HG03442 (cell line): ENCODE data around the gene LRRC14B.

ENCODE experiments used
- ATAC-seq: cut with Tn5 transposase; IDR thresholded peaks from one replicate; pipeline ENCODE4 v1.9.1; 2021; ENCODE audit warnings: mild to moderate bottlenecking, moderate library complexity; ENCODE audit not compliant: unreplicated experiment

Gene LRRC14B

DNA sequence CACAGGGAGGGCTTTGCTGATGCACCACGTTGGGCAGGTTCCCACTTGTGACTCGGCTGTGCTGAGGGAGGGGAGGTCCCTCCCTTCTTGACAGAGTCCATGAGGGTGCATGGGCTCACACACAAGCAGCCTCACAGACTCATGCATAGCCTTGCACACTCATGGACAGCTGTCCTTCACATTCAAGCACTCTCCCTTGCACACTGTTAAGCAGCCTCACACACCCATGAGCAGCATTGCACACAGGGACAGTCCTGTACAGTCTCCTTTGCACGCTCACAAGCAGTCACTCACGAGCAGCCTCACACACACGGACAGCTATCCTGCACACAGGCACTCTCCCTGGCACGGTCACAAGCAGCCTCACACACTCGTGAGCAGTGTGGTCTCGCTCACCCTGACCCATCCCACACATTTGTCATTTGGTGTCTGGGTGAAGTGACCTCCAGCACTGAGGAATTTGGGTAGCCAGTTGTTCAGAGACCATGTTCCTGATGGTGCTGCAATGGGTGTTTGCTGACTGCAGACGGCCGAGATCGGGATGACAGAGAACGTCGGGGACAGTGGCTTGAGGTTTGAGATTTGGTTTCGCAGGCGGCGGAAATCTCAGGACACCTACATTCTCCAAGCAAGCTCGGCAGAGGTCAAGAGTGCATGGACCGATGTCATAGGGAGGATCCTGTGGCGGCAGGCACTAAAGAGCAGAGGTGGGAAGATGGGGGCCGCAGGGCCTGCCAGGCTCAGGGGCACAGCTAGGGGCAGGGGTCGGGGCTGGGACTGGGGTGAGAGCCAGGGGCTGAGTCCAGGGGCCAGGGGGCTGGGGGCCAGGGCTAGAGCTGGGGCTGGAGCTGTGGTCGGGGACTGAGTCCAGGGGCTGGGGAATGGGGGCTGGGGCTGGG lies 17.7 kb upstream of the LRRC14B start:
- no peak for ATAC-seq

DNA sequence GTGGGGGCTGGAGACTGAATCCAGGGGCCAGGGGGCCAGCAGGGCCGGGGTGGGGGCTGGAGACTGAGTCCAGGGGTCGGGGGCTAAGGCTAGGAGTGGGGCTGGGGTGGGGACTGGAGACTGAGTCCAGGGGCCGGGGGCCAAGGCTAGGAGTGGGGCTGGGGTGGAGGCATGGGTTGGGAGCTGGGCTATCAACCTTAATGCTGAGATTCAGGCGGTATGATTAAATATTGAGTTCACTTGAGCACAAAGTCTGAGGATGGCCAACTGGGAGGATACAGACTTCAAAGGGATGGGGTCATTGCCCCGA lies 17.0 kb upstream of the LRRC14B start:
- no peak for ATAC-seq

DNA sequence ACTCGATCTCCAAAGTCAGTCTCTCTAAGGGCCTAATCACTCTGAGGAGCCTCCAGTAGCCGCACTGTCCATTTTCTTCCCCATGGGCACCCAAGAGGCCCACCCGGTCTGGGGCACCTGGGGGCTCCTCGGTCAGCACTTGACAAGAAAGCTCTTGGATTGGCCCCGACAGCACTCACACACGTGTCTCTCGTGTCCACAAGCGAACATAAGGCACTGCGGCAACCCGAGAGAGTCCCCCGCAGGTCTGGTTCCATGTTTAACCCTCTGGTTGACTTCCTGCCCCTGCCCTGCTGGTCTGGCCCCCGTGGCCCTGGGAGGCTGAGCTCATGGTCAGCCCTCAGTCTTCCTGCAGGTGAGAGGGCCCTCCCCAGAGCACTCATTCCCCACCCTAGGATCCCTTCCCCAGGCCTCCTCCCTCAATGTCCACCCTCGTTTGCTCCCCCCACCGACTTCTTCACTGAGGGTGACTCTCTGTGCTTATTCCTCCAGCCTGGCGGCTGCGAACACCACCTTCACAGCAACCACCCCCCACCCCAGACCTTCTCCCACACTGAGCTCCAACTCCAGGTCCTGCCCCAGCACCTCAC lies 16.3 kb upstream of the LRRC14B start:
- no peak for ATAC-seq

DNA sequence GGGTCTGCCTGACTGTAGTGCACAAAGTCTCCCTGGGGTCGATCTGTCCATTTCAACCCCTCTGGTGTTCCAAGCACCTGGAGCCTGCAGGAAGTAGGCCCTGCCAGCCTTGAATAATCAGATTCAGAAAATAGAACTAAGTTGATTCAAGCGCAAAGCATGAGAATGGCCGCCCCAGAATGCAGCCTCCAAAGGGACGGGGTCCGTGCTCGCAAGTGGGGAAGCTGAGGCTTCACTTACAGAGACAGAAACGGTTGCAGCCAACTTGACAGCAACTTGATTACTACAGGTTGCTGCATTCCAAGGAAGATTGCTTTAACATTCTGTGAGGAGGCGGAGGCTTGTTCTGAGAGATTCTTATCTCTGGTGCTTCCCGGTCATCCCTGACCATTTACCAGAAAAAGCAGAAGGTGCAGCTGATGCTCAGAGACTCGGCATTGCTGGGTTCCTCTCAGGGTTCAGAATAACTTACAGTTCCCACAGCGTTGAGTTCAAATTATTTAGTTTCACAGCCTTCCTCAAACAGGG lies 14.9 kb upstream of the LRRC14B start:
- ATAC-seq = no peak

DNA sequence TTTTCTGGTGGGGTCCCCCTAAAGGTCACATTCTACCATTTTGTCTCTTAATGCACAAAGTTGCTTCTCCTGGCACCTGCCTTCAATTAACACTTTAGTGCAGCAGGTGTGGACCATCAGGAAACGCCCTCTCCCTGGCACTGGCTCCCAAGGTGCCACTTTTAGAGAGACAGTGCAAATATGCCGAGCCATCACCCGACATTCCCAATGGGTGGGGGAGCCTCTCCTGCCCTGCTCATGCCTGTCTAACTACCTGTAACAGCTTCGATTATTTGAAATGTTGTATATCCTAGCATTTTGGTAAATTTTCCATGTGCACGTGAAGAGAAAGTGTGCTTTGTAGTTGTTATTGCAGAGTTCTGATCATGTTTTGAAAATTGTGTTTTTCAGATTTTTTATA lies 13.2 kb upstream of the LRRC14B start:
- ATAC-seq = no peak

DNA sequence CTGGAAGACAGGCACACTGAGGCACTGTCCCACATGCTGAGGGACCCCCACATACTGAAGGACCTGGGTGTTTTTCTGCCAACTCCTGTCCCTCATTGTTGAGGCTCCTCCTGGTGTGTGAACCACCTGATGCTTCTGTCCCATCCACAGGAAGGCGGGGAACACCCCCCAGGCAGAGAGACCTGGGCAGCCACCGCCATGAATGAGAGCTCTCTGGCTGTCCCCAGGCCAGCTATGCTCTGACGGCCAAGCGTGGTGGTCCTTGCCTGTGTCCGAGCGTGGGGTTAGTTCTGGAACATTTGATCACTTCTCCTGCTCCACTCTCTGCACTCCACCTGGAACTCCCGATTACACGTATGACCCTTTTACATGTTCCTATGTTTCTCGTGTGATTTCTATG lies 11.9 kb upstream of the LRRC14B start:
- ATAC-seq = no peak

DNA sequence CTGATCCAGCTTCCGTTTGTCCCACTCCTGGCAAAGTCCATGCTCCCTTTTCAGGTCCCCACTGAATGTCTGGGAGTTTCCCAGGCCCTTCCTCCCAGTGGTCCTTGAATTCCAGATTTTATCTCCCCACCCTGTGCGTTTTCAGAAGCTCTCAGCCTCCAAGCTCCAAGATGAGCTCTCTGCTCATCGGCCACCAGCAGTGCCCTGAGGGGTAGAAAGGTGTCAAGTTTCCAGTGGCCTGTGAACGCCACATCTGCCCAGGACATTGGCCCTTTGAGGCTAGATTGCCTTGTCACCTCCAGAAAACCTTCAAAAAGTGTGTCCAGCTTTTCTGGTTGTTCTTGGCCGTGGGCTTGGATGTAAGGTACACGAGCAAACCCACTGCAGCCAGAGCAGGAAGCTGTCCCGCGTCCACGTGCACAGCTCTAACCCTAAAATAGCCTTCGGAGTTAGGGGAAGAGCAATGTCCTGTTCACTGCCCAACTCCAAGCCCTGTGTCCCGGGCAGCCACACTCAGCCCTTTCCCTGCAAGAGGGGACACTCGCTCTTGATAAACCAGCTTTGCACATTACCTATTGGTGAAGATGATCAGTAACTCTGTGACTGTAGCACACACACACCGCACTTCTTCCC lies 10.9 kb upstream of the LRRC14B start:
- ATAC-seq = no peak

DNA sequence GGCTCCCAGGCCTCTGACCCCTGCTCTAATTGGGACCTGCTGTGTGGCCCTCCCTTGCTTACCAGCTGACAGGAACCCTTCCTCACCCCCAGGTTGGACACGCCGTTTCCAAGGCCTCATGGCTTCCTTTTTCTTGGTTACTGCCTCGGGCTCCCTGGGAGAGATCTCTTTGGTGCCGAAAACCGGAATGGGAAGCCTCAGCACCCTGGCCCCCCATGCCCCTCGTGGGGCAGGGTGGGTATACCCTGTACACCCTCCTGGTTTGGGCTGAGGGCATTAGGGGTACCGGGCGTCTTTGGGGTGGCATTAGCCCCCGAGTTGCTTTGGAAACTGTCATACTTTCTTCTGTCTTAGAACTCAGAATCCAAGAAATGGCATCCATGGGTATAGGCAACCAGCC lies 10.1 kb upstream of the LRRC14B start:
- ATAC-seq = no peak

DNA sequence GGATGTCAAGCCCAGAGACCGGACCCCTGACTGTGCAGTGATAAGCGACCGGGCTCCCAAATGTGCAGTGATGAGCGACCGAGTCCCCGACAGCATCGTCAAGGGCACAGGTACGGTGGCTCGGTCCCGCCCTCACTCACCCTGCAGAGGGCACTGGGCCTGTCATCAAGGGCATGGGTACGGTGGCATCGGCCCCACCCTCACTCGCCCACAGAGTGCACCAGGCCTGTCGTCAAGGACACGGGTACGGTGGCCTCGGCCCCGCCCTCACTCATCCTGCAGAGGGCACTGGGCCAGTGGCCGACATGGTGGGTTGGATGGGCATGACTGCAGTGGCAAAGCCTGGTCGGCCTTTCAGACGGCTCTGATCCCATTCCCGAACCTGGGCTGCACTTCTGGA lies 9.7 kb upstream of the LRRC14B start:
- ATAC-seq = no peak

DNA sequence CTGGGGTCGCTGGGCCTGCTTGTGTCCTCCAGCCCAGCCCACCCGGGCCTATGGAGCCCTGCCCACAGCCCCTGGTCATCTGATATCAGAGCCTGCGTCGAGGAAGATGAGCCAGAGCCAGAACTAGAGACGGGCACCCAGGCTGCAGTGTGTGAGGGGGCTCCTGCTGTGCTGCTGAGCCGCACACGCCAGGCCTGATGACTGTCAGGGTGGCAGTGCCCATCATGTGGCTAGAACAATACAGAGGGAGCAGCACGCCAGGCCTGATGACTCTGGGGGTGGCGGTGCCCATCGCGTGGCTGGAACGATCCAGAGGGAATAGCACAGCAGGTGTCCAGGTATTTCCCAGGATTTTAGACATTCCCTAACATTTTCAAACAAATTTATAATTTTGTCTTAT lies 9.2 kb upstream of the LRRC14B start:
- no peak for ATAC-seq

DNA sequence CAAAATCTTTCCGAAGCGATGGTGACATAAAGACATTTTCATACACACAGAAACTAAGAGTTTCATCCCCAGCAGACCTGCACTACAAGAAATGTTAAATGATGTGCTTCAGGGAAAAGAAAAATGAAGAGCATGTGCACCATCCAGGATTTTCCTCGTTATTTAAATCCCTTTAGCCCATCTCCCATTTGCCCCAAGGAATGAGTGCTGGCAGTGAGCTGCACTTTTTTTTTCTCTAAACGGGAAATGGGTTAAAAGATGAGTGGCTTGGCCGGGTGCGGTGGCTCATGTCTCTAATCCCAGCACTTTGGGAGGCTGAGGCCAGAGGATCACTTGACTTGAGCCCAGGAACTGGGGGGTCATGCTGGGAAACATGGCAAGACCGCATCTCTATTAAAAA lies 6.8 kb upstream of the LRRC14B start:
- ATAC-seq = no peak

DNA sequence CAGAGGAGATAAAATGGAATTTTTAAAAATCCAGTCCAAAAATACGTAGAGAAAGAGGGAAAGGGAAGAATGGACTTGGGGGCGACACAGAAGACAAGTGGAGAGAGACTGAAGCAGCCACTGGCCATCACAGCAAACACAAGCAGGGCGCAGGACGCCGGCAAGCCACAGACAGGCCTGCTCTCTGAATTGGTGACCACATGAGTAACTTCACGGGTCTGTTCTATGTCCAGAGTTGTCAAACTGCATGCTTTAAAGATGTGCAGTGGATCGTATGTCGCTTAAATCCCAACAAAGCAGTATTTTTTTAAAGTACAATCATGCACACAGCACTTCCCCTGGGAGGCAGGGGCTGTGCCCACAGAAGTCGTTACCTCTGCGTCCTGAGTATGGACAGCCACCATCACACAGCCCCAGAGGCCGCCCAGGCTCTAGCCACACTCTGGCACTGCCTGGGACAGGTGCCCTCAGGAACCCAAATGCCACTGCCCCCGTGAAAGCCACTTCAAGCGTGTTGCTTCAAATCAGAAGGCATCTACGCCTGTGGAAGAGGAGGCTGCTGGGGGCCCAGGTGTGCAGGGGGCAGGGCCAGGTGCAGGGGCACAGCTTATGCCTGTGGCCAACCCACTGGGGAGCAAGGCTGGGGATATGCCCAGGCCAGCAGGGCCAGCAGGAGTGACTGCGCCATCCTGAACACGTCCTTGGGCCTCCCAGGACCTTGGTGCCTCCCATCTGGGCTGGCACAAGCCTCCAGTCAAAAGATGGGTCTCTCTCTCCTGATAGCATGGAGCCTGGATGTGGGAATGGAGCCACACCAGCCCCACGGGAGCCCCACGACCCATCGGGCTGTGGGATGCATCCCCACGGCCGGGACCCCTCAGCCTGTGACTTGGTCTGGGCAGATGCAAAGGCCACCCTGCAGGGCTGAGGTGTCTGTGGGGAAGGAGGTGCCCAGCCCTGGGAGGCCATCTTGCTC lies 5.9 kb upstream of the LRRC14B start:
- no peak for ATAC-seq

DNA sequence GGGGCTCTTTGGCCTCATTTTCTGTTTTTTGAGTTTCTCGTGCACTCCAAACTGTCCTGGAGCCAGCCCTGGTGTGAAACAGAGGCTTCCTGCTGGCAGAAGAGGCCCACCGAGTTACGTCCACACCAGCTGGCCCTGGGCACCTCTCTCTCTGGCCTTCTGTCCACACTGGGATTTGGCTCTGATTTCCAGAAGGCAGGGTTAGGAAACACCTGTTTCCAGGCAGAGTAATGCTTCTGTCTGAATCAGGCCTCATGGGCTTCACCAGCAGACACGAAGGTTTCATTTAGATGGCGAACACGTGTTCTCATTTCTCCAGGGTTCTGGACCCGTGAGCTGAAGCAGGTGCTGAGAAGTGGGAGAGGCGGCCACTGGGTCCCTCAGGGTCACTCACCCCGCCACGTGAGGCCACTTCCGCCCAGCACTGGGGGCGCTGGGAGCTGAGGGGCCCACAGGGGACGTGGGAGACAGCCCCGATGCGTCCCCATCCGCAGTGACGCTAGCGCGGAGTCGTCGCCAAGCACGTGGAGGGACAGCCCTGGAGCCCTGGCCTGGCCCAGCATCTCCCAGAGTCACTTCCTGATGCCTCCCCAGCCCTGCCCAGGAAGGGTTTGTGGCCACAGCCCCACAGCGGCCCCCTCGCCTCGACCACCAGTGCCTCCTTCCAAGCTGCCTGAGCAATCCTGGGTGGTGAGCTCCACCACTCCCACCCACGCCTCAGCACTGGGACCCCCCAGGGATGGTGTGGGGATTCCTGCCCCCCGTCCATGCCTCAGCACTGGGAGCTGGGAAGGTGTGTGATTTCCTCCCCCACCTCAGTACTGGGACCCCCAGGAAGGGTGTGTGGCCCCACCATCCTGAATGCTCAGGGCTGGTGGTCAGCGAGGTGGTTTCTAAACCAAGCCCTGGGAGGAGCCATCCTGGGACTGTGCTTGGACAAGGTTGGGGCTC lies 4.9 kb upstream of the LRRC14B start:
- ATAC-seq = no peak

DNA sequence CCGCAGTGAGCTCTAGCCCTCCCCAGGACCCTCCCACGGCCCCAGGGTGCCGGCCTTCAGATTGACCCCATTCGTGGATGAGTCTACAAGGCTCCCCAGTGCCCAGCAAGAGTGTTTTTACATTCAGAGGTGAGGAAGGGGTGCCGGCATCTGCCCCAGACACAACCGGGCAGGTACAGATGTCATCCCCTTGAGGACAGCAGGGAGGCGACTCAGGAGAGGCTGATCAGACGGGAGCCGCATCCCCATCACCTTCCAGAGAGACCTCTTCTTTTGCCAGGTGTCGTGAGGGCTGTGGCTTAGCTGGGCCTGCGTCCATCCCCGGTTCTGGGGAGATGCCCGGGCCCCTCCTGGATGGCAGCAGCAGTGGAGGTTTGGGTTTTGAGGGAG lies 4.3 kb upstream of the LRRC14B start:
- ATAC-seq = no peak

DNA sequence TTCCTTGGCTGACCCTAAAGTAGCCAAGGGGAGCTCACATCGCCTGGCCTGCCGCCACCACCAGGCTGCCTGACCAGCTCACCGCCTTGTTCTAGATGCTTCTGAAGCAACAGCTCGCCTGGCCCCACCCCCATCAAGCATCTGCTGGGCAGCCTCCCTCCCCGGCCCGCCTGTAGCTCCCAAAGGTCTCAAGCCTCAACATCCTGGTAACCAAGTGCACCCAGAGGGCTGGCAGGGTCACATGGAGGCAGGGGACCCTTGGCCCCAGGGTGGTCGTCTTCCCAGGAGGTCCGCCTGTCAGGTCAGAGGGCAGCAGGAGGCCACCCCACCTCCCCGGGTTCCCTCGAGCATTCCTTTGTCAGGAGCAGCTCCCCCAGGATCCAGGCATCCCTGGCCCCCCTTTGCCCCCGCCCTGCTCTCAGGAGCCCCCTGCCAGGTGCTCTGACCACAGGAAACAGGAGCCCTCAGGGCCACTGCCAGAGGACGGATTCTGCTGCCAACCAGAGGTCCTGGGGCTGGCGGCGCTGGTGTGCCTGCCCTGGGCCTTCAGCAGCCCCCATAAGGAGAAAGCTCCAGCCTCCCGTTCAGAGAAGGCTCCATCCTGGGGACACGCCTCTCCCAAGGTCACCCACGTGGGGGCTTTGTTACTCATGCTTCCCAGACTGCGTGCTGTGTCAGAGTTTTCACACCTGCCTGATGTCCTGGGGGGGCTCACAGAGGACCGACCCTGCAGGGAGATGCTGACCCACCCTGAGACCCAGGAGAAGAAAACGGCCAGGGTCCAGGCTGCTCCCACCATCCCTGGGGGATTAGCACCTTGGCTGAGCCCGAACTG lies 3.5 kb upstream of the LRRC14B start:
- ATAC-seq = no peak

DNA sequence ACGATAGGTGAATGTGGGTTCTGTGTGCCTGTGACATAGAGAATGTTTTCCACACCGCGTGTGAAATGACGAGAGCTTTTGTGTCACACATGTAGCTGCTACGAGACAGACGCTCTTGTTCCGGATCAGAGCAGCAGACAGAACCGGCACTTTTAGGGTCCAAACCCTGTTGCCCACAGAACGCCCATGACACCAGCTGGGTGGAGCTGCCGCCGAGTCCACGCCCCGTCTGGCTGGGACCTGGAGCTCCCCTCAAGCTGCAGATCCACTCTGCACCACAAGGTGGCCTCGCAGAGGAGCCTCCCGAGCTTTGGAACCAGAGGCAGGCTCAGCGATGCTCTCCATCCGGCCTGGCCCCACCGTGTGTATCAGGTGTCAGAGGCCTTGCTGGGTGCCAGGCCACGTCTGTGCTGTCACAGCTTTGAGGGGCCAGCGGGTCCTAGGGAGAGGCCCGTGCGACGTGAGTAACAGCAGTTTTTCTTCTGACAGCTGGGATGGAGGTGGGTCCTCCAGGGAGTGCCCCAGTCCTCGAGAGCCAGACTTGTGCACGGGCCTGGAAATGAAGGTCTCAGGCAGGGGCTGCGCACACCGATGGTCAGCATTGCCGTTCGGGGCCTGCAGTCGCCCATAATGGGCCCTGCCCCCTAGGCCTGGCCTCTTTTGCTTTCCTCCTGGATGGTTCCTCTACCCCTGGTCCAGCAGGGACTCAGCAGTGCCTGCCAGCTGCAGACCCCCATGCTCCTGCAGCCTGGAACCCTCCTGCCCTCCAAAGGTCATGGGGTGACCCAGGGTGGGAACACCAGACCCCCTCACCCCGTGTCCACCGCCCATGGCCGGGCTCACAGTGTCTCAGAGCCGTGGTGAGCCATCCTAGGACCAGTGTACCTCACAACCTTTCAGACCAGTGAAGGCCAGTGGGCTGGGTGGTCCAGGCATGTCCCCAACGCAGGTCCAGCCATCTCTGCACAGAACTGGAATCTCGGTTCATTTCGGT lies 2.5 kb upstream of the LRRC14B start:
- peak; percentile 82 for ATAC-seq

DNA sequence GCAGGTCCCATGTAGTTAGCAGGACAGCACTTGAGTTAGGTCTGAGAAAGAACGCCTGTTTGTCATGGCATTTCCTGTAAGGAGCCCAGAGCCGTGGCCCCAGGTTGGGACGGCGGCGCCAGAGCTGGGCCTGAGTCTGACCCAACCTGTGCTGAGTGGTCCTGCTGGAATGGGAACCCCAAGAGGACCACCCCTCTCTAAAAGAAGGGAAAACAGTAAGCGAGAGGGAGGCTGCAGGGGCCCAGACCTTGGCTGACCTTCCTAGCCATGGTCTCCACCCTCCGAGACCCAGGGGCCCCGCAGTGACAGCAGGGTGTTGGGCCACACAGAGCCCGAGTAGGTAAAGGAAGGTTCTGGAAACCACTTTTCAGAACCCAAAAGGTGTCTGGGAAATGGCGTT lies 1.8 kb upstream of the LRRC14B start:
- no peak for ATAC-seq

DNA sequence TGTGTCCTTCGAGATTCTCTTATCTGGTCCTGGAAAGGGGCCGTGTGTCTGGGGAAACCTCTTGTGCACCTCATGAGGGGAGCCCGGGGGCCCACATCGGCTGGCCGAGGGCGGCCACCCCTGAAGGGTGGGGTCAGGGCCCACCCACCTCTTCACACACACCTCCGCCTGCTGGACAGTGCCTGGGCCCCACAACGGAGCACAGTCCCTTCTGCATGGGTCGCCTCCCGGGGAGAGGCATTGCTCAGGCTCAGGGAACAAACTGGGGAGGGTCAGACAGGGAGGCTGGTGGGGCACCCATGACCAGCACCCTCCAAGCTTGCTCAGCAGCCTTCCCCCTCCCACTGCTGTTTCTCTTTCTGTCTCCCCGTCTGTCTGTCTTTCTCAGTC lies 1.3 kb upstream of the LRRC14B start:
- ATAC-seq = no peak
